Measurements from ENCODE around the gene USP17L21. TPM values are rescaled to one million over a fixed set of nuclear protein-coding genes. Genes with fewer than 3 reads are reported as not detected.
"Not testable (repeated sequence)": the region's sequence is repeated elsewhere in the genome, so short reads cannot be mapped to it uniquely, and the experiment has no call there.

Gene USP17L21
- total RNA-seq, 5 donors from 2014 or later (not counting 1 experiment from before 2014, with no cell fraction given), result not detected

GRCh38 chr4:9267319-9267718, 4.6 kb downstream of the USP17L21 start, which contains the start of gene USP17L22:
Gene USP17L22, plus strand, starts transcription at chr4:9267619. Its CDS starts 0 bp downstream, at chr4:9267619.
- H3K36me3 ChIP-seq (ENCODE audit: control insufficient read depth in 2 of 2, extremely low read depth in 1 of 2, insufficient read depth in 1 of 2, low read length in 1 of 2); CTCF ChIA-PET; H3K9me3 Mint-ChIP-seq; POLR2A ChIA-PET; H3K4me1 Mint-ChIP-seq; ATAC-seq (replicated peaks in 1 of 4); H3K4me1 ChIP-seq (ENCODE audit: control insufficient read depth in 1 of 2, extremely low read depth in 1 of 2, insufficient read depth in 2 of 2, low read length in 2 of 2); H3K36me3 Mint-ChIP-seq; H3K27me3 Mint-ChIP-seq; H3K9me3 ChIP-seq; DNase-seq; H3K4me3 Mint-ChIP-seq; H3K27ac Mint-ChIP-seq; H3K27me3 ChIP-seq (replicated peaks in 1 of 2; ENCODE audit: control insufficient read depth in 2 of 2, extremely low read depth in 1 of 2, insufficient read depth in 2 of 2, low read length in 1 of 2); H3K4me3 ChIP-seq (ENCODE audit: control insufficient read depth in 1 of 2, extremely low read depth in 1 of 2, low read length in 1 of 2); H3K27ac ChIP-seq (ENCODE audit: low read length): not testable (repeated sequence)
- WGBS (ENCODE audit: insufficient coverage), result no CpG with 5 or more reads among the region's 15 CpGs

GRCh38 chr4:9271719-9272118, 9.0 kb downstream of the USP17L21 start:
- H3K4me3 ChIP-seq (ENCODE audit: control insufficient read depth in 1 of 2, extremely low read depth in 1 of 2, low read length in 1 of 2); H3K4me1 ChIP-seq (ENCODE audit: control insufficient read depth in 1 of 2, extremely low read depth in 1 of 2, insufficient read depth in 2 of 2, low read length in 2 of 2); H3K36me3 ChIP-seq (ENCODE audit: control insufficient read depth in 2 of 2, extremely low read depth in 1 of 2, insufficient read depth in 1 of 2, low read length in 1 of 2); H3K9me3 ChIP-seq; H3K27ac ChIP-seq (ENCODE audit: low read length); H3K36me3 Mint-ChIP-seq; H3K27ac Mint-ChIP-seq; CTCF ChIA-PET; POLR2A ChIA-PET; H3K4me1 Mint-ChIP-seq; H3K27me3 ChIP-seq (replicated peaks in 1 of 2; ENCODE audit: control insufficient read depth in 2 of 2, extremely low read depth in 1 of 2, insufficient read depth in 2 of 2, low read length in 1 of 2); H3K4me3 Mint-ChIP-seq; H3K27me3 Mint-ChIP-seq; ATAC-seq (replicated peaks in 1 of 4); H3K9me3 Mint-ChIP-seq: not testable (repeated sequence)
- WGBS (ENCODE audit: insufficient coverage), result no CpG with 5 or more reads among the region's 10 CpGs
- peak in 18 of 35 experiments; percentile 0 to 34 (median 8) for DNase-seq

Other genes with a start within 250 kb of the USP17L21 start
- gene FAM90A26, start 92.5 kb upstream of the USP17L21 start, total RNA-seq, result not detected
- not detected for gene USP17L10, start 52.2 kb upstream of the USP17L21 start, total RNA-seq
- gene USP17L11, start 47.5 kb upstream of the USP17L21 start, total RNA-seq, result not detected
- gene USP17L12, start 42.7 kb upstream of the USP17L21 start, total RNA-seq, result not detected
- gene USP17L13, start 38.0 kb upstream of the USP17L21 start, total RNA-seq, result not detected
- gene USP17L15, start 28.5 kb upstream of the USP17L21 start, total RNA-seq, result under 1 TPM in 1 of 5 donors, not detected in 4; 0.20 TPM
- not detected for gene USP17L17, start 19.0 kb upstream of the USP17L21 start, total RNA-seq
- not detected for gene USP17L18, start 14.2 kb upstream of the USP17L21 start, total RNA-seq
- not detected for gene USP17L19, start 9.5 kb upstream of the USP17L21 start, total RNA-seq
- gene USP17L20, start 4.7 kb upstream of the USP17L21 start, total RNA-seq, result not detected
- not detected for gene USP17L22, start 4.7 kb downstream of the USP17L21 start, total RNA-seq
- gene USP17L24, start 62.3 kb downstream of the USP17L21 start, total RNA-seq, result not detected
- not detected for gene USP17L25, start 67.0 kb downstream of the USP17L21 start, total RNA-seq
- gene USP17L26, start 71.8 kb downstream of the USP17L21 start, total RNA-seq, result not detected
- not detected for gene USP17L5, start 76.5 kb downstream of the USP17L21 start, total RNA-seq
- gene USP17L27, start 81.3 kb downstream of the USP17L21 start, total RNA-seq, result not detected
- gene USP17L28, start 86.0 kb downstream of the USP17L21 start, total RNA-seq, result not detected
- not detected for gene USP17L29, start 90.8 kb downstream of the USP17L21 start, total RNA-seq
- gene USP17L30, start 100.3 kb downstream of the USP17L21 start, total RNA-seq, result not detected
- not detected for gene DEFB131A, start 181.5 kb downstream of the USP17L21 start, total RNA-seq